HG02588 (cell line): ENCODE measurements around the gene CNOT9.
A peak's percentile ranks its signal among the peaks of the same experiment; 100 is the strongest.
"Not testable (repeated sequence)": the region's sequence is repeated elsewhere in the genome, so short reads cannot be mapped to it uniquely, and the experiment has no call there.

Experiments used
- ATAC-seq: cut with Tn5 transposase; IDR thresholded peaks from one replicate; pipeline ENCODE4 v1.9.1; 2021; ENCODE audit warnings: mild to moderate bottlenecking, moderate library complexity; ENCODE audit not compliant: unreplicated experiment

Gene CNOT9, protein sequence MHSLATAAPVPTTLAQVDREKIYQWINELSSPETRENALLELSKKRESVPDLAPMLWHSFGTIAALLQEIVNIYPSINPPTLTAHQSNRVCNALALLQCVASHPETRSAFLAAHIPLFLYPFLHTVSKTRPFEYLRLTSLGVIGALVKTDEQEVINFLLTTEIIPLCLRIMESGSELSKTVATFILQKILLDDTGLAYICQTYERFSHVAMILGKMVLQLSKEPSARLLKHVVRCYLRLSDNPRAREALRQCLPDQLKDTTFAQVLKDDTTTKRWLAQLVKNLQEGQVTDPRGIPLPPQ

GRCh38 chr2:218568190-218569037 lies at the start of gene CNOT9, which contains the start of gene USP37:
TSS of gene CNOT9 (plus strand) at chr2:218568839. CDS start at chr2:218568955, 116 bp downstream.
TSS of gene USP37 (minus strand) at chr2:218568351. CDS start at chr2:218558653, 9,698 bp downstream.
- peak; percentile 80 for ATAC-seq

GRCh38 chr2:218518876-218519275 lies 49.8 kb upstream of the CNOT9 start:
- no peak for ATAC-seq

DNA sequence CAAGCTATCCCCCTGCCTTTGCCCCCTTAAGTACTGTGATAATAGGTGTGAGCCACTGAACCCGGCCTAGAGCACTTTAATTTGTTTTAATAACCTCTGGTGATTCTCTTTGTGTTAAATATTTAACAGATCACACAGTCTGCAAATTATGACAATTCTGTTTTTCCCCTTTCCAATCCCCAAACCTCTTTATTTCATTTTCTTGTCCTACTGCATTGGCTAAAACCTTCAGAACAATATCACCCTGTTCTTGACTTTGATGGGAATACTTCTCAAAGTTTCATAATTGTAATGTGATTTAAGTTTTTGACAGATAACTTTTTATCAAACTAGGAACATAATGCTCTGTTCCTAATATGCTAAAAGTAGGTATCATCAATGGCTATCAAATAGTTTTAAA lies 45.0 kb upstream of the CNOT9 start:
- ATAC-seq, result no peak

DNA sequence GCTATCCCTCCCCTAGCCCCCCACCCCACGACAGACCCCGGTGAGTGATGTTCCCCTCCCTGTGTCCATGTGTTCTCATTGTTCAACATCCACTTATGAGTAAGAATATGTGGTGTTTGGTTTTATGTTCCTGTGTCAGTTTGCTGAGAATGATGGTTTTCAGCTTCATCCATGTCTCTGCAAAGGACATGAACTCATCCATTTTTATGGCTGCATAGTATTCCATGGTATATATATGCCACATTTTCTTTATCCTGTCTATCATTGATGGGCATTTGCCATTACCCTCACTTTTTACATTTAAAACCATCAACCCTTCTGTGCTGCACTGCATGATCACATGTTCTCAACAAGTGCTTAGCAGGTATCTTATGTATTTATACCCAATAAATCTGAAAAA lies 40.2 kb upstream of the CNOT9 start:
- not testable (repeated sequence) for ATAC-seq

- ATAC-seq, result no peak
Measured at GRCh38 chr2:218529990-218530389, 38.6 kb upstream of the CNOT9 start.

GRCh38 chr2:218536804-218537494 lies 31.7 kb upstream of the CNOT9 start:
- no peak for ATAC-seq

DNA sequence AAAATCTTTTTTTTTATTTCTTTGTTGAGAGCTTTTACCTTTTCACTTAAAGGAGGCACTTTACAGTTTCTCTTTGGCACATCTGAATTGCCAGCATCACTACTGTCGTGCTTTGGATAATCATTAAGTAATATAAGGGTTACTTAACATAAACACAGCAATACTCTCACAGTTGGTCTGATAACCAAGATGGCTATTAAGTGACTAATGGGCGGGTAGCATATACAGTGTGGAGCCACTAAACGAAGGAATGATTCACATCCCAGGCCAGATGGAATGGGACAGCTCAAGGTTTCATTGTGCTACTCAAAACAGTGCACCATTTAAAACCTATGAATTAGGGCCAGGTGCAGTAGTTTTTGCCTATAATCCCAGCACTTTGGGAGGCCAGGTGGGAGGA lies 28.6 kb upstream of the CNOT9 start:
- ATAC-seq, result no peak

GRCh38 chr2:218546012-218546411 lies 22.6 kb upstream of the CNOT9 start:
- ATAC-seq, result no peak

- ATAC-seq, result no peak
Measured at GRCh38 chr2:218547511-218547910, 21.1 kb upstream of the CNOT9 start.

GRCh38 chr2:218547978-218548377 lies 20.7 kb upstream of the CNOT9 start:
- no peak for ATAC-seq

- ATAC-seq, result not testable (repeated sequence)
Measured at GRCh38 chr2:218554225-218554624, 14.4 kb upstream of the CNOT9 start.

GRCh38 chr2:218555527-218555926 lies 13.1 kb upstream of the CNOT9 start:
- no peak for ATAC-seq

DNA sequence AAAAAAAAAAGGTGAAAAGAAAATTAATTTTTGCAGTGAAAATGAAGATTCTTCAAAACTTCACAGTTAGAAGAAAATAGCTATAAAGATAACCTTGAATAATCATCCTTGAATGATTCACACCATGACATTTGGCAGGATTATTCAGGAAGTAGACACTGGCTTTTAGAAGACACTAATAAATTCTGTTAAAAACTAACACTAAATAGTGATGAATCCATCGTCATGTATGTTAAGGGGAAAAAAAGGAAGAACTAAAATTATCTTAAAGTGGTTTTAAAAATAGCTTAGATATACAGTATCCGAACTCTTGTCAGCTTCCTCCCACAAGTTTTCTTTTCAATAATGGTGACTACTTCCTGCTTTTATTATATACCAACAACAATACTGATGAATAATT lies 10.7 kb upstream of the CNOT9 start:
- no peak for ATAC-seq

DNA sequence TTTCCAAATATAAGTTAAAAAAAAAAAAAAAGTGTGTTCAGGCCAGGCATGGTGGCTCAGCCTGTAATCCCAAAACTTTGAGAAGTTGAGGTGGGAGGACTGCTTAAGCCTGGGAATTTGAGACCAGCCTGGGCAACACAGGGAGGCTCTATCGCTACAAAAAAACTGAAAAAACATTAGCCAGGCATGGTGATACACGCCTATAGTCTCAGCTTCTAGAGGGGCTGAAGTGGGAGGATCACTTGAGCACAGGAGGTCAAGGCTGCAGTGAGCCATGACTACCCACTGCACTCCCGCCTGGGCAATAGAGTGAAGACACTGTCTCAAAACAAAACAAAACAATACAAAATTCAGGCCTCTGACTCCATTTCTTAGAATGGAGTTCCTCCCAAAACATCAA lies 9.7 kb upstream of the CNOT9 start:
- ATAC-seq, result no peak

DNA sequence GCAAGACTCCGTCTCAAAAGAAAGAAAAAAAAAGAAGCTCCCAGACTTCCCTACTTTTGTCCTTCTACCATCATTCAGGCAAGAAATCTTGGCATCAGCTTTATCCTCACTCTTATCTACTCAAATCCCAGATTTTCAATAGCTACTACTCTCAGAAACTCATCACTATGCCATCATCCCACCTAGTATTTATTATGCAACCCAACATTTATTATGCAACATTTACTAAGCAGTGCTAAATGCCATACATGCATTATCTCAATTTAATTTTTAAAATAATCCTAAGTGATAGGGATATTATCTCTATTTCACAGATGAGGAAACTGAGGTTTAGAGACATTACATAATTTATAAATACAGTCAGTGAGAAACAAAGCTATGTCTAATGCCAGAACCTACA lies 4.6 kb upstream of the CNOT9 start:
- no peak for ATAC-seq

DNA sequence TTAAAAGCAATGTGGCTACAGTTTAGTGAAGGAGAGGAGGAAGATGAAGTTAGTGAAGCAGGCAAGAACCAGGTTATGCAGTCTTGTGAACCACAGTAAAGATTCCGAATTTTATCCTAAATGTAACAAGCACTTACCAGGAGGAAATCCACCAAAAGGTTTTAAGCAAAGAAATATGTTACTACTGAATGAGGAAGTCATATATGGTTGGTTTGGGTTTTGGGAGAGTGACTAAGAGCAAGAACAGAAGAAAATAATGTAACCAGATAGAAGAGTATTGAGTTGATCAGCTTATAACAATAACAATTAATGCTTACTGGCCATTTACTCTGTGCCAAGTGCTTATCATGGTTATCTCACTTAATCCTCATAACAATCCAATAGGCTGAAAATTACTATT lies 2.3 kb upstream of the CNOT9 start:
- no peak for ATAC-seq

DNA sequence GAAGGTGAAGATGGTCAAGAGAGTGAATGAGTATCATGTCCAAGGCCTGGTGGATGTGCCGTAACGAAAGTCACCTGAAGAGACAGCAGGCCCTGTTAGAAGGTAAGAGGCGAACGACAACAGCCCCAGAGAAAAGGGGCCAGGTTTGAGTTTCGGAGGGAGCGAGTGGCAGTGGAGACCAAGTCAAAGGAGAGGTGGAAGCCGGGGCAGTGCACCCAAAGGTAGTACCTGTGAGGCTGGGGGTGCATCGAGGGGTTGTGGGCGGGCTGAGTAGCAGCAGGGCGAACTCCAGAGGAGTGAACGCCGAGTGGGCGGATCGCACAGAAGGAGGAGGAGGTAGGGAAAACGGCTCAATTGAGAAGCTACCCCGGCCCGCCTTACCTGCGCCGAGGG lies 846 bp upstream of the CNOT9 start:
- ATAC-seq, result peak; percentile 33

- ATAC-seq, result peak; percentile 26
Measured at GRCh38 chr2:218569038-218569431, 396 bp downstream of the CNOT9 start.

DNA sequence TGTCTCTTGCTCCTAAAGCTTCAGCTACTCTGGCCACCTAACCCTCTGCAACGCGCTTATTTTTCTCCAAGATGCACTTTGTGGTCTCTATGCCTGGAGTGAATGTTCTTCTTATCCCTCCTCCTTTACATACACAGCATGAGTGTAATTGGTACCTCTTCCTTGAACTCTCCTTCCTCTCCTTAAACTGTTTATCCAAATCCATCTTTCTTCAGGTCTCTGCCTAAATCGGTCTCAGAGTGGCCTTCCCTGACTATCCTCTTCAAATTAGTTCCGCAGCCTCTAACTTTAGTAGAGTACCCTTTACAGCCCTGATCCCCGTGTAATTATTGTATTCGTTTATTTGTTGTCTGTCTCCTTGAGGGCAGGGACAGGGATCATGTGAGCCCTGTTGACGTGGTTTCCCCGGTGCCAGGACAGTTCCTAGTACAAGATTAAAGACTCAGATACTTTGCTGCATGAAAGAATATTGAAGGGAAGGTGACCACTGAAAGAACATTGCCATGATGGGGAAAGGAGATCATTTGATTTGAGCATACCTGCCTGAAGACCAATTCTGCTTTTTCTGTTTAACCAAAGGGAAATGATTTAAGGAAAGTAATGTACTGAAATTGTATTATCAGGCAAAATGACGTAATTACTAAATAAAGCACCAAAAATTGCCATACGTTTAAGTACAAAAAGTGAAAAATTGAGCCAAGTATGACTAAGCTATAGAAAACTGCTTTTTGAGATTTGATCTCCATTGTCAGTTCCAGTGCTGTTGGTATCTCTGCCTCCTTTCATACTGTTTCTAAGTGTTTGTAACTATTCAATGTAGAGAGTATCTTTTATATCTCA lies 1.2 kb downstream of the CNOT9 start:
- no peak for ATAC-seq

DNA sequence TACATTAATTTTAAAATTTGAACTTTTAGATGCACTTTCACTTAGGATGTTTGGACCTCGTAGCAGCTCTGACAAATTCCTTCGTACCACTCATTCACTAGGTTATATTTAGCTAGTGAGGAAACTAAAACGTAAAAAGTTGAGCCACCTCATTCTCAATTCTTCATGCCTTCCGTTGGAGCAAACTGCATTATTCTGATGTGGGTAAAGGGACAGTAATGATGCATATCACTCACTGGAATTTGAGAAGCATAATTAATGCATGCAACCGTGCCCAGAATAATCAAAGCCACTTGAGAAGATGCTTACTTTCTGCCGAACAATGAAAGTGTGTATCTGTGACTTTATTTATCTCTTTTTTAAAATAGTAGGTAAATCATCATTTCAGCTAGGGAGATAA lies 2.2 kb downstream of the CNOT9 start:
- ATAC-seq, result no peak

DNA sequence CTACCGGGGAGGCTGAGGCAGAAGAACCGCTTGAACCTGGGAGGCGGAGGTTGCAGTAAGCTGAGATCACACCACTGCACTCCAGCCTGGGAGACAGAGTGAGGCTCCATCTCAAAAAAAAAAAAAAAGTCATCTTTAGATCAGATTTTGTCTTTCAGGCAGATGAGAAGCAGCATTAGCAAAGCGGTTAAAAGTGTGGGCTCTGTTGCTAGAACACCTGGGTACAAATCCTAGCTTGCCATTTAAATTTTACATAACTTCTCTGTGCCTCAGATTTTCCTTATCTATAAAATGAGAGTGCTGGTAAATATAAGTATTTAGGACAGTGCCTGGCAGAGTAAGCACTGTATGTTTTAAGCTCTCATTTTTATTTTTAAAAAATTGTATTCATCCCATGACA lies 8.2 kb downstream of the CNOT9 start:
- no peak for ATAC-seq
